Muscle of back (tissue), 11 donors: Measurements from ENCODE around the gene INSC. TPM values are rescaled to one million over a fixed set of nuclear protein-coding genes. Genes with fewer than 3 reads are reported as not detected.

Experiments
- DNase-seq, 3 donors: peaks; one replicate each; pipeline versions ENCODE4 v3.0.0 to v3.0.0-alpha.2; 2013
- polyA plus RNA-seq, 10 donors: library from polyadenylated mRNA; unstranded; fragments of 120-200 nt; gene quantifications; one replicate each; pipeline ENCODE4 v1.2.1, GENCODE V29; 2013; ENCODE audit not compliant: insufficient read length in 10 of 10

Gene INSC
- polyA plus RNA-seq, 10 donors = 0.88 to 3.1 (median 1.5) TPM

DNA sequence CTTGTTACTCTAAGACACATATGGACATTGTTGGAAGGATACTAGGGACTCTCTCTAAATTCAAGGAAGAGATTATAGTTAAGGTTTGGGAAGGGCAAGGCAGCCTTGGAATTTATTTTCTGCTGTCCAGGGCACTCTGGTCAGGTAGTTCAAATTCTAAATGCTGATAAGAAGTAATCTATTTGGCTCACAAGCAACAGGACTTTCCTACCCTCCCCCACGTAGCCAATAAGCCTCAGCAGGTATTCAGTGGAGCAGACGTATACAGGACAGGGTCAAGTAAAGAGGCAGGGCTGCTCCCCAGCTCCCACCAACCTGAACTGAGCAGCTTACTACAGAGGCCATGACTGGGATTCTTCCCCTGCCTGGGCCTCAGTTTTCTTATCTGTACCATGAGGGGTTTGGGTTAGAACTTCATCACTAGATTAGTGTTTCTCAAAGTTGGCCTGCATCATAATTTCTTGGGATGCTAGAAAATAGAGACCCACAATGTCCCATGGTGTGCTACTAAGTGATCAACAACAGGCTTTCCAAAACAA lies 6.1 kb upstream of the INSC start:
- no peak for DNase-seq

DNA sequence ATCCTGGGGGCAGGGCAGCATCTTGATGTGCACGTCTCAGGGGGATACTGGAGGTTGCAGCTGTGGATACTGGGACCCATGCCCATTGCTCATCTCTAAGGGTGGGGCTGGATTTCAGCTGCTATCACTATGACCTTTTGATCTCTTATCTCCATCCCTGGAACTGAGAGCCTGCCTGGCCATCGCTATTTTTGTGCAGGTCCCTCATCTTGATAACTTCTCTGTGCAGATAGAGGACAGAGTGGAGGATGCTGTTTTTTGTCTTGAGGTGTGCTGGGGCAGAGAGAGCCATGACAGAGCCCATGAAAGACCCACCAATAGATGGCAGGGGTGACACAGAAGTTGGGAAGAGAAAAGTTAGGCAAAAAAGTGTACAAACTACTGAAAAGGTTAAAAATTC lies 5.1 kb upstream of the INSC start:
- no peak for DNase-seq

DNA sequence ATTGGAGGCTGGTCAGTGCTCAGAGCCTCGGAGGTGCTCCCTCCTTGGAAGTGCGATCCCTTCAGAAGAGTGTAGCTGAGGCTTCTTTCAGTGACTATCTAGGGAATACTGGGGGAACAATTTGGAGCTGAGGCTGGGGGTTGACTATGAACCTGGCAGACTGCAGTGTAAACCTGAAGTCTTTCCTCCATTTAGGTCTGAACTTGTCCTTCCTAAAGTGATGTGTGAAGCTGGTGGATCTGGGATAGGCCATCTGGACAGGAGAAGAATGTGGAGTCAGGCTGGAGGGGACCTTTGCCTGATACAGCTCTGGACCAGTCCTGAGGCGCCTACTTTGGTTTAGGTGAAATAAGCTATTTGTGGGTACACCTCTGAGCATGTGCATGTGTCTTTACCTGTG lies 3.5 kb upstream of the INSC start:
- DNase-seq = peak in 1 of 3 donors; percentile 7

DNA sequence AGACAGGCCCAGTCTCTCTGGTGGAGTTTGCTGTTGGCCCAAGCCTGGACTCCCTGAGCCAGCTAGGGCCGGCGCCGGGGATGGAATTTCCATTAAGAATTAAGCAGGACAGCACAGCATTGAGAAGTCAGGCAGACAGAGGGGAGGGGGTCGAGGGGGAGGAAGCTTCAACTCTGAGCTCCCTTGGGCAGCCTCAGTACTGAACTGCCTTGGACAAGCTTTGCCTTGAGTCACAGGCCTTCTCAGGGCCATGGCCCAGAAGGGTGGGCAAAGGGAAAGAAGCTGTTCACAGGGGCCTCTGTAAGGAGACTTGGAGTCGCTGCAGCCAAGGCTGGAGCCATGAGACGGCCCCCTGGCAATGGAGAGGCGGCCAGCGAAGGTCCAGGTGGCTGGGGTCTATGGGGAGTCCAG lies 2.6 kb upstream of the INSC start:
- DNase-seq = peak; percentile 21 to 91 (median 77)

DNA sequence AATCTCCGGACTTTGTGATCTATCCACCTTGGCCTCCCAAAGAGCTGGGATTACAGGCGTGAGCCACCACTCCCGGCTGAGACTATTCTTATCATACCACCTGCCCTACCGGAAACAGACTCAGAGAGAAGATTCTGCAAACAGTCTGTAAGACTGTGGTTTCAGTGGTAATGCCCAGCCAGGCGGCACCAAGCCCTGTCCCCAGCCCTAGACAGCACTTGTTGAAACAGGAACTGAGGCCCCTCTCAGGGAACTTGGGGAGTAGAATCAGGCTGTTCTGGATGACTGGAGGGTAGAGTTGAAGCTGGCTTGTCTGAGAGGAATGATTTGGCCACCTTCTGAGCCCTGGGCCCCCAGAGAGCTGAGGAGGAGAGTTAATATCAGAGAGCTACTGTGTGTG lies 1.3 kb upstream of the INSC start:
- DNase-seq = peak in 1 of 3 donors; percentile 12

DNA sequence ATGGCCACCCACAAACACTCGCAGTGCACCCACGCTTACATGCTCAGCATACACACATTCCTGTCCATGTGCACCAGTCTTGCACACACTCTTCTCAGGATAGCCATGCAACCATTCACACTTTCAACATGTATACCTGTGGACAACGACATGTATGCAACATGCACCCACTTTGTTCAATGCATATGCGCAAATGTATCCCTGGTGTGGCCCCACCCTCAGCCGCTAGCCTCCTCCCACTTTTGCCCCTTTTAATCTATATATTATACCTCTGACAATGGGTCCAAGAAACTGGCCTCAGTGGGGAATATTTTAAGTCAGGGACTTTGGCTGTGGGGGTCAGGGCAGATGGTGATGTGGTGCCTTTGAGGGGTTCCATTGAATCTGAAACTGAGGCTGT lies 963 bp downstream of the INSC start:
- DNase-seq = no peak

DNA sequence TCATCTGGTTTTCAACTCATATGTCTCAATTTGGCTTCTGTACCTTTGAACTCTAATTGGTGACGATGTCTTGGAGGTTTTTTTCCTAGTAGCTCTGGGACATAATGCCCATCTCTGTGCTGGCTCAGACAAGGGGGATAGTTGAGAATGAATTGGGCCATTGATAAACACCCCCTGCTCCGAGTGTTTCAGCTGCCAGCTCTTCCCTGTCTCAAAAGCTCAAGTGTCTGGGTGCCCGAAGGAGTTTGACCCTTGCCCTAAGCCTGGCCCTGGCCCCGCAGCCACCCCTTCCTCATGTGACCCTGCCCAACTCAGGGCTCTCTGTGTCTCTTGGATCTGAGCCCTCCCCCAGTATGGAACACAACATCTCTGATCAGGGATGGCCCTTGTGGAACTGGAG lies 3.0 kb downstream of the INSC start:
- DNase-seq = no peak

DNA sequence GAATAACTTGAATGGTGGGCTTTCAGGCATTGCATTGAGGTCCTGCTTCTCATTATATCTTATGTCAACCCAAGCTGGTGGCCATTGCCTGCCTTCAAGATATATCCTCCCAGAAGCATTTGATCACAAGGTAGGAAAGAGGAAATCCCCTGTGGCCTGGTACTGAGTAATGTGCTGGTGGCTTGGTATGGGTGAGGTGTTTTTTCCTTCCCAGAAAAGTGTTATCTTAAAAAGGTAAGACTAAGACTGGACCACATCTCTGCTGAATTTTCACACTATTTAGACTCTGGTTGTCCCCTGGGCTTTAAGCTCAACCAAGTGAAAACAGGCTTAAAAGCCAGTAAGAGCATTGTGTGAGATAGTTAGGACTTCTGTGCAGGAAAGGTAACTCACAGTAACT lies 3.7 kb downstream of the INSC start:
- no peak for DNase-seq

DNA sequence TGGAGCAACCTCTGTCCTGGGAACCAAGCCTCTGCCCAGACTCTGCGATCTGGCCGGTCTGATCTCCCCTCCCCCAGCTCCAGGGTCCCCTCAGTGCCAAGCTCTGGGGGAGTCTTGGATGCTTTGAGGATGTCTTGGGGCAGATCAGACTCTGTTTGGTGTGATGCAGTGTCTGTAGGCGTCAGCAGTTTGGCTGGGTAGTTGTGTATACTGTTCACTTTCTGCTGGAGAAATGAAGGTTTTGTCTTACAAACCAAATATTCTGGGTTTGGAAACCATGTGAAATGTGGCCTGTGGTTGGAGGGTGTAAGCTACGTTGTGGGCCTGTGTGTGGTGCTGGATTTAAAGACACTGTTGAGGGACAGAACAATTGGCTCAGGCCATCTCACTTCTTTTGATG lies 4.6 kb downstream of the INSC start:
- no peak for DNase-seq

DNA sequence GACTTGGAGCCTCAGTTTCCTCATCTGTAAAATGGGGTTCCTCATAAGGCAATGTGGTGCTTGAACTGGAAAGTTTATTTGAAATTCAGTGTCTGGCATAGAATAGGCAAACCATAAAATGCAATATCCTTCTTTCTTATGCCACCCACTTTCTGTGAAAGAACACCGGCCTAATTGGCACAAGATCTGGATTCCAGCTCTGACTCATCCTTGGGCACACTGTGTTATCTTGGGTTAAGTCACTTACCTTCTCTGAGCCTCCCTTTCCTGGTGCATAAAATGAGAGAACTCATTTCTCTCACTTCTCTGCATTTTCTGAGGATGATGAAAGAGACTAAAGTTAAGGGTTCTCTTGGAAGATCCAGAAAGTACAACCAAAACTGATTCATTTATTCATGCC lies 5.1 kb downstream of the INSC start:
- DNase-seq = no peak

DNA sequence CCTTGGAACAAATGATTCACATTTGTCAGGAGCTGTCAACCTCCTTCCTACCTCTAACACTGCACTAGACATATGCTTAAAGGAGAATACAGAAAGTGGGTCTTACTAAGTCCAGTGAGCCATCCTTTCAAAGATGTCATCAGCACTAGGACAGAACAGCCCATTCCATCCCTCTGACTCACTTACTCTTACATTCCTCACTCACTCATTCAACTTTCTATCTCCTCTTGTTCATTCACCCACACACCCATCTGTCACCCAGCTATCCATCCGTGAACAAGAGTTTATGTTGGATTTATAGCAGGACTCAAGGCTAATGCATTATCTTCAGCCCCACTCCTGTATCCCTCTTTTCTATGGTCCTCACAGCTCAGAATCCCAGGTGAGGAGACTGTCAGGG lies 9.1 kb downstream of the INSC start:
- DNase-seq = peak in 1 of 3 donors; percentile 52

DNA sequence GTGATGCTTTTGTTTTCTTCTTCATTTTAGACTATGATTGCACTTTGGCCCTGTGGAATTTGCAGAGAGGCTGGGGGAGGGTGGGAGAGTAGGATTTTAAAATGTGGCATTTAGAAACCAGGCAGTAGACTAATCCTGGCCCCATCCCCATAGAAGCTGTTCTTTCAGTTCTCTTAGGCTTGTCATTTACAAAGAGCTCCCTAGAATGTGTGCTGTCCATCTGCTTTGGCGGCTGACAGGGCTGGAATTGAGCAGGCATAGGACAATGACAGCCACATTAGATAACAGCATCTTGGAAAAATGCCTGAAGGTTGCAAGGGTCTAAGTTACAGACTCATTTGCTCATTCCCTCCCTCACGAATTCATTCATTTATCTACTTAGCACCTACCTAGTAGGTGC lies 9.8 kb downstream of the INSC start:
- DNase-seq = no peak

DNA sequence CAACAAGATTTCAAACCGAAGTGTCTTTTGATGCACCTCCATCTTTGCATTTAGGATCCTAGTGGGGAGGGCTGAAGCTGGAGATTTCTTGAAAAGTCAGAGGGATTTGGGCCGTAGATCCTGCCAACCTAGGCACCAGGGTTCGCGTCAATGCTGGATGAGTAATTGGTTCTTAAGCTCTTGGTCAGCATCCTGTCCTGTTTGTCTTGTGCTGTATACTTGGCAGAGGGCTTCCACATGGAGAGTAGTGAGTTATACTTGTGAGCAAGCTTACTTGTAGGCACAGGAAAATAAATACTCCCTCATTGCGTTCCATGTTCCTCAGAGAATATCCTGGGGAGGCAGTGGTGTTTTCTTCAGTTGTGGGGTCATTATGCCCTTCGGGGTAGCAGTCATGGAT lies 12.6 kb downstream of the INSC start:
- DNase-seq = no peak

DNA sequence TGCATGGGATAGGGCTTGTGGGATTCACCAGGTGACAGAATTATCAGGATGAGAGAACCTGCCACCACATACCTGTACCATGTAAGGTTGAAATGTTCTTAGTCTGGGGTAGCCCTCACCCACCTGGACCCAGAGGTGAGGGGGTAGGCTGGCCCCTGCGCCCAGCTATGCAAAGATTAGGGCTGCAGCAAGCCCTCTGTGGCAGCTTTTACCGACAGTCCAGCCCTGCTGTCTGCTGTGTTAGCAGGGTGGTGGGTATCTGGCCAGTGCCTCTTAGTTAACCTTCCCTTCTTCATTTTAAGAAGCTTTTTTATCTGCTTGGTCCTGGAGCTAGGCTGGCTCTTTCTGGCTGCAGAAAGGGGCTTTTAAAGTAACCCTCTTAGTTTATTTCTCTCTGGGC lies 13.9 kb downstream of the INSC start:
- no peak for DNase-seq

DNA sequence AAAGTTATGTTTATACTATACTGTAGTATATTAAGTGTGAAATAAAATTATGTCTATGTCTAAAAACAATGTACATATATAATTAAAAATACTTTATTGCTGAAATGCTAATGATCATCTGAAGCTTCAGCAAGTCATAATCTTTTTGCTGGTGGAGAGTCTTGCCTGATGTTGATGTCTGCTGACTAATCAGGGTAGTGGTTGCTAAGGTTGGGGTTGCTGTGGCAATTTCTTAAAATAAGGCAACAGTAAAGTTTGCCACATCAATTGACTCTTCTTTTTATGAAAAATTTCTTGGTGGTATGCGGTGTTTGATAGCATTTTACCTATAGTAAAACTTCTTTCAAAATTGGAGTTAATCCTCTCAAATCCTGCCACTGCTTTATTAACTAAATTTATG lies 21.4 kb downstream of the INSC start:
- DNase-seq = no peak

DNA sequence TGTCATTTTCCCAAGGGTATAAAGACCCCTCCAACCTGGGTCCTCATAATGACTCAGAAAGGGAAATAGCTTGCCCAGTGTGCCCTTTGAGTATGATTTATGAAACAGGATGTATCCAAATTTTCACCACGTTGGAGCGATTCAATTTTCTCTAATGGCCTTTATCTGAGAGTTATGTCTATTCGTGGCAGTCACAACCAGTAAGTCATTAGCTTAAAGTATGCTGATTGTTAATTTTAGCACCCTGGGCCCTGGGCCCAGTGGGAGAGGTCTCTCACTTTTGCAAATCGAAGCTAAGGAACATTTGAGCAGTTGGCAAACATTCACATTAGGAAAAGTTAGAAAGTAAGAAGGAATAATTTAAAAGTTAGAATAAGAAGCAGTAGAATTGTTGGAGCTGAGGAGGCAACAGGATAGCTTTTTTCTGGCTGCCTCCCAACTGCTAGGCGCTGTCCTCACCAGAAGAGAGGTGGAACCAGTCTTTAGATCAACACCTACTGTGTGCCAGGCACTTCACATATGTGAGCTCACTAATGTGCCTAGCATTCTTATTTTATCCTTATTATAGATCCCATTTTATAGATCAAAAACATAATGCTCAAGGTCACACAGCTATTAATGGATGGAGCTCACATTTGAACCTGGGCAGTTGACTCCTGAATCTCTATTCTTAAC lies 24.5 kb downstream of the INSC start:
- no peak for DNase-seq

DNA sequence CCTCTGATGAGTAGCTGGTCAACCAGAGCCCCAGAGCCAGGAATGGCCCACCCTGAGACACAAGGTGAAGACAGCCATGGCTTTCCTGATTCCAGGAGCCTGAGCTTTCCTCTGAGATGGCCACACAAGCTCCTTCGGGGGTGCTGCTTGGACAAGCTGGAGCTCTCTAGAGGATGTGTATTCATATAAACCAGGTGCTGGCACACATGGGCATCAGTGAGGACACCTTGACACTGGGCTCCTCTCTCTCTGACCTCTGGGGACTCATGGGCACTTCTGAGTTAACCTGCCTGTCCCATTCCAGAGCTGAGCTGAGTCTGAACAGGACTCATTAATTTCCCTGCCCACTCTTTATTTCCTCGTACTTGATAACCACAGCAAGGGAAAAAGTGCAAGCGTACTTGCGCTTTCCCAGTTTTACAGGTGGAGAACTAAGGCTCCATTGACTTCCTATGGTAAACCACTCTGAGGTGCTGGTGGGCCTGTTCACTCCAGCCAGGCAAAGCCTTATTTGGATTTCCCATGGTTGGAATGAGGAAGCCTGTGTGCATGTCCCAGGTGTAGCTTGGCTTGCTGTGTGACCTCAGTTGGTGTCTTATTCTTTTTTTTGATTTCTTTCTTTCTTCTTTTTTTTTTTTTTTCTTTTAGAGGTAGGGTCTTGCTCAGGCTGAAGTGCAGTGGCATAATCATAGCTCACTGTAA lies 25.4 kb downstream of the INSC start:
- DNase-seq = no peak

DNA sequence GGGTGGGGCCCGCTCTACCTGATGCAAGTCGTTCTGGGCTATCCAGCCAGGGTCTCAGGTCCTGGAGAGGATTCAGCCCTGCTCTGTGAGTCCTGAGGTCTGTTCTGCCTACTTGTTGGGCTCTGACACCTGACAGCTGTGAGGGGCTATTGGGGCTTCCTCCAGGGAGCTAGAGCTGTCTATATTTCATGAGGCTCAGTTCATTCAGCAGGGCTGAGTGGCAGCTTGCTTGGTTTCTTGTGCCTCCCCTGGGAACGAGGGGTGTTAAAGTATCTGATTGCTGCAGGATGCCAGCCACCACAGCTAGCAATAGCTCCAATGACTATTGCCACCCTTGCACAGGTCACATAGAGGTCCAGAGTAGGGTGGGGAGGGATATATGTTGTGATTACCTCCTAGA lies 26.7 kb downstream of the INSC start:
- DNase-seq = no peak

DNA sequence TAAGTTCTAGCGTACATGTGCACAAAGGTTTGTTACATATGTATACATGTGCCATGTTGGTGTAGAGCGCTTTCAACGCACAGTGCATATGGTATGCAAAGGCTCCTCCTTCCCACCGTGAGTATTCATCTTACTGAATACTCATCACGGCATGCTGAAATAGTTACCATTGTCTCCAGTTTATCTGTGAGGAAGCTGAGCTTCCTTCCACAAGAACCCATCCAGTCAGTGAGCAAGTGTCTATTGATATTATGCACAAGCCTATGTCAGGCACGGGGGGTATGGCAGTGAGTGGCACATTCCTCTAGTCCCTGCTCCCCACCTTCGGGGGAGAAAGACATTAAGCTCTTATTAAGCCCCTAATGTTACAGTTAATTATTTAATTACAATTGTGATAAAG lies 28.1 kb downstream of the INSC start:
- no peak for DNase-seq

DNA sequence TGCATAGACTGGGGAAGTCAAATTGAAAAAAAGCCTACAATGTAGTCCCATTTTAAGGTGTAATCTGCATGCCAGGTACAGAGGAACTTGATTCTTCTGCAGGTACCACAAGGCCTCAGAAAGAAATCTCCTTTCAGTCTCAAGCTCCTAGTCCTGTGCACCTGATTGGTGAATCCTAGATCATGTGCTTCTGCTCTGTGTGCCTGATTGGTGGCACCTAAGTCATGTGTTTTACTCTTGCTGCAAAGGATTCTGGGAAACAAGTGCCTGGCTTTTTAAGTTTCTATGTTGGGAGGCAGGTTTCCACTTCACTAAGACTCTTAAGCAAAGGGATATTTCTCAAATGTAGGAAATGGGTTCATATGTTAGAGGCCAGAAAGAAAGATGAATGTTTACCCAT lies 29.1 kb downstream of the INSC start:
- no peak for DNase-seq

DNA sequence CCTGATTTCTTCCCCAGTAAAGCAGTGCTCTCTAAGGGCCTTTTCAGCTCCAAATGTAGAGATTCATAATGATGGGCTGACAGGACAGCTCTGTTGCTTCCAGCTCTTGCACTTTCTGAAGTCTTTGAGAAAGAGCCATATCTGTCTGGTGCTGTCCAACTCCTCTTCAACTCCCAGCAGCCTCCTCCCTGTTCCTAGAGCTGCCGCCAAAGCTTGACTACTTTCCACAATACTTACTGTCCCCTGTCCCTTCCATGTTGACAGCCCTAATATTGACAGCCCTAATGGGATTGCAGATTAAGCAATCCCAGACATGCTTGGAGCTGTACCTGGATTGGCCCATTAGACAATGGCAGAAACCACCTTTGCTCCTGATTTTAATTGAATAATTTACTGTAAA lies 29.6 kb downstream of the INSC start:
- peak; percentile 33 to 70 (median 48) for DNase-seq

DNA sequence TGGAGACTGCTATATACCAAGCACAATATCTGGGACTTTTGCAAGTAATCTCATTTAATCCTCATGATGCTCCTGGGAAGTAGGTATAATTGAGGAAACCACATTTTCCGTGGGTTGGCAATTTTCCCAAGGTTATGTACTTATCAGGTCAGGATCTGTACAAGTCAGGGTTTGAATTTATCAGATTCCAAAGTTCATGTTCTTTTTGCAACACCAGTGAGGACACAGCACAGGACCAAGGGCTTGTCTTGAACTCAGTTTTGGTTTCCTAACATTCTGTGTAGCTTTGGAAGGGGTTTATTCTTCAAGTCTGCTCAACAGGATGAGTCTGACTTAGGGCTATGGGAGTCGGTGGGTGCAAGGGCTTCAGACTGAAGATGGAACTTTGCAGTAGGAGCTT lies 30.4 kb downstream of the INSC start:
- DNase-seq = no peak

DNA sequence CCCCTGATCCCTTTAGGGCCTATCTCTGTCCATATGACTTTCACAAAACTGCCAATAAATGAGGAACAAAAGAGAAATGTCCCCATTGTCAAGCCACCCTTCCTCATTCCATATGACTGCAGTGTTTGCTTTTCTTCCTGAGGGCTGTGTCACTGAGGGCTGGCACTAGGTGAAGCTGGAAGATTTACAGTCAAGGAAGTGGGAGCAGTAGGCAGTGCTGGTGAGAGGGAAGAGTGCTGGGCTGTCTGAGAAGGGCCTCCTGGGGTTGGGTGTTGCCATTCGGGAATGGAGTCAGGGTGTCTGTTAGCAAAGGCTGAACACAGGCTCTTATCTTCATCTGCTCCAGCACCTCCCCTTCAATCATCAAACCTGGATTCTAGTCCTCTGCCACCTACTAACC lies 30.9 kb downstream of the INSC start:
- DNase-seq = peak in 1 of 3 donors; percentile 14
